Measurements from ENCODE around the gene SZT2.
"Not testable (repeated sequence)": the region's sequence is repeated elsewhere in the genome, so short reads cannot be mapped to it uniquely, and the experiment has no call there.

DNA sequence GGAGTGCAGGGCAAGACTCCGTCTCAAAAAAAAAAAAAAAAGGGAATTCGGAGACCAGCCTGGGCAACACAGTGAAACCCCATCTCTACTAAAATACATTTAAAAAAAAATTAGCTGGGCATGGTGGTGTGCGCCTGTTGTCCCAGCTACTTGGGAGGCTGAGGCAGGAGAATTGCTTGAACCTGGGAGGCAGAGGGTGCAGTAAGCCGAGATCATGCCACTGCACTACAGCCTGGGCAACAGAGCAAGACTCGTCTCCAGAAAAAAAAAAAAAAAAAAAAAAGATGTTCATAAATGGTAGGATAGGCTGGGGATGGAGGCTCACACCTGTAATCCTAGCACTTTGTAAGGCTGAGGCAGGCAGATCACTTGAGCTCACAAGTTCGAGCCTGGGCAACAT, 19.9 kb upstream of the SZT2 start:
- TF ChIP-seq RARB (CRISPR knock-in tag; IDR thresholded peaks at IDR 0.05); ZNF70 (CRISPR knock-in tag; IDR thresholded peaks at IDR 0.05); TOX (CRISPR knock-in tag; IDR thresholded peaks at IDR 0.05; ENCODE audit: borderline replicate concordance); ZFP30 (CRISPR knock-in tag; IDR thresholded peaks at IDR 0.05); ARNTL (CRISPR knock-in tag; IDR thresholded peaks at IDR 0.05; ENCODE audit: borderline replicate concordance, low read depth); ZFP3 (CRISPR knock-in tag; IDR thresholded peaks at IDR 0.05); GLIS3 (CRISPR knock-in tag; IDR thresholded peaks at IDR 0.05): not testable (repeated sequence)
- TF ChIP-seq, protein P1, sequence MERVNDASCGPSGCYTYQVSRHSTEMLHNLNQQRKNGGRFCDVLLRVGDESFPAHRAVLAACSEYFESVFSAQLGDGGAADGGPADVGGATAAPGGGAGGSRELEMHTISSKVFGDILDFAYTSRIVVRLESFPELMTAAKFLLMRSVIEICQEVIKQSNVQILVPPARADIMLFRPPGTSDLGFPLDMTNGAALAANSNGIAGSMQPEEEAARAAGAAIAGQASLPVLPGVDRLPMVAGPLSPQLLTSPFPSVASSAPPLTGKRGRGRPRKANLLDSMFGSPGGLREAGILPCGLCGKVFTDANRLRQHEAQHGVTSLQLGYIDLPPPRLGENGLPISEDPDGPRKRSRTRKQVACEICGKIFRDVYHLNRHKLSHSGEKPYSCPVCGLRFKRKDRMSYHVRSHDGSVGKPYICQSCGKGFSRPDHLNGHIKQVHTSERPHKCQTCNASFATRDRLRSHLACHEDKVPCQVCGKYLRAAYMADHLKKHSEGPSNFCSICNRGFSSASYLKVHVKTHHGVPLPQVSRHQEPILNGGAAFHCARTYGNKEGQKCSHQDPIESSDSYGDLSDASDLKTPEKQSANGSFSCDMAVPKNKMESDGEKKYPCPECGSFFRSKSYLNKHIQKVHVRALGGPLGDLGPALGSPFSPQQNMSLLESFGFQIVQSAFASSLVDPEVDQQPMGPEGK (CRISPR knock-in tag; IDR thresholded peaks at IDR 0.05; ENCODE audit: borderline replicate concordance), result not testable (repeated sequence)
- TF ChIP-seq, protein P2, sequence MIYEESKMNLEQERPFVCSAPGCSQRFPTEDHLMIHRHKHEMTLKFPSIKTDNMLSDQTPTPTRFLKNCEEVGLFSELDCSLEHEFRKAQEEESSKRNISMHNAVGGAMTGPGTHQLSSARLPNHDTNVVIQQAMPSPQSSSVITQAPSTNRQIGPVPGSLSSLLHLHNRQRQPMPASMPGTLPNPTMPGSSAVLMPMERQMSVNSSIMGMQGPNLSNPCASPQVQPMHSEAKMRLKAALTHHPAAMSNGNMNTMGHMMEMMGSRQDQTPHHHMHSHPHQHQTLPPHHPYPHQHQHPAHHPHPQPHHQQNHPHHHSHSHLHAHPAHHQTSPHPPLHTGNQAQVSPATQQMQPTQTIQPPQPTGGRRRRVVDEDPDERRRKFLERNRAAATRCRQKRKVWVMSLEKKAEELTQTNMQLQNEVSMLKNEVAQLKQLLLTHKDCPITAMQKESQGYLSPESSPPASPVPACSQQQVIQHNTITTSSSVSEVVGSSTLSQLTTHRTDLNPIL (CRISPR knock-in tag; IDR thresholded peaks at IDR 0.05; ENCODE audit: low read depth), result not testable (repeated sequence)
- TF ChIP-seq, protein P3, sequence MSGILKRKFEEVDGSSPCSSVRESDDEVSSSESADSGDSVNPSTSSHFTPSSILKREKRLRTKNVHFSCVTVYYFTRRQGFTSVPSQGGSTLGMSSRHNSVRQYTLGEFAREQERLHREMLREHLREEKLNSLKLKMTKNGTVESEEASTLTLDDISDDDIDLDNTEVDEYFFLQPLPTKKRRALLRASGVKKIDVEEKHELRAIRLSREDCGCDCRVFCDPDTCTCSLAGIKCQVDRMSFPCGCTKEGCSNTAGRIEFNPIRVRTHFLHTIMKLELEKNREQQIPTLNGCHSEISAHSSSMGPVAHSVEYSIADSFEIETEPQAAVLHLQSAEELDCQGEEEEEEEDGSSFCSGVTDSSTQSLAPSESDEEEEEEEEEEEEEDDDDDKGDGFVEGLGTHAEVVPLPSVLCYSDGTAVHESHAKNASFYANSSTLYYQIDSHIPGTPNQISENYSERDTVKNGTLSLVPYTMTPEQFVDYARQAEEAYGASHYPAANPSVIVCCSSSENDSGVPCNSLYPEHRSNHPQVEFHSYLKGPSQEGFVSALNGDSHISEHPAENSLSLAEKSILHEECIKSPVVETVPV (CRISPR knock-in tag; IDR thresholded peaks at IDR 0.05), result not testable (repeated sequence)
